ENCODE data around the gene IQCH. TPM values are rescaled to one million over a fixed set of nuclear protein-coding genes. Genes with fewer than 3 reads are reported as not detected.

IQCH gene
- total RNA-seq, 1 donor from 2014 or later: 6.9 TPM

- DNase-seq (ENCODE audit: low read depth): no peak
These were observed 241.0 kb downstream of the IQCH start for GRCh38 chr15:67495585-67495984.

DNA sequence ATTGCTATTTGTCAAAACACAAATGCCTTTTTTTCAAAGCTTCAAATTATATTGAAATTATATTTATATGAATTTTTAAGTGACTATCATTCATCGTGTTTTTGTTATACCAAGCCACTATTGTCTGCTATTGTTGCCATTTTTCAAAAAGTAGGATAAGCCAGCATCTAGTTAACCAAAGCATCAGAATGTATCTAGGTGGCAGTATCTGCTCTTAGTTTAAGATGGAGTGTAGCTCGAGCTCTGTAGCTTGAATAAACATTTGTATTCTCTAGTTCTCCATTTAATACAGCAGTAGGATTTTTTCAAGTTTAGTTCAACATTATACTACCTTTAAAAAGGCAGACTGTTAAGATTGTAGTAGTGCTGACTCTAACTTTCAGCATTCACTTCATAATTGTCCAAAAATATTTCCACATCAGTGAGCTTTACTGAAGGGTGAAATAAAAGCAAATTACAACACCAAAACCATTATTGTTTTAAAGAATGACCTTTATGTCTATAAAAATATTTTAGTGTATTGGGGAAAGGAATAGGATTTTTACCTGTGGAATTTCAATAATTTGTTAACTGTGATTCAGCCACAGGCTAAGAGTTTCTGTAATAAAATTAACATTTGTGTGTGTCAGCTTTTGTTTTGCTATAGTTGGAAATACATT is 246.7 kb downstream of the IQCH start:
- DNase-seq (ENCODE audit: low read depth): peak; percentile 36

DNA sequence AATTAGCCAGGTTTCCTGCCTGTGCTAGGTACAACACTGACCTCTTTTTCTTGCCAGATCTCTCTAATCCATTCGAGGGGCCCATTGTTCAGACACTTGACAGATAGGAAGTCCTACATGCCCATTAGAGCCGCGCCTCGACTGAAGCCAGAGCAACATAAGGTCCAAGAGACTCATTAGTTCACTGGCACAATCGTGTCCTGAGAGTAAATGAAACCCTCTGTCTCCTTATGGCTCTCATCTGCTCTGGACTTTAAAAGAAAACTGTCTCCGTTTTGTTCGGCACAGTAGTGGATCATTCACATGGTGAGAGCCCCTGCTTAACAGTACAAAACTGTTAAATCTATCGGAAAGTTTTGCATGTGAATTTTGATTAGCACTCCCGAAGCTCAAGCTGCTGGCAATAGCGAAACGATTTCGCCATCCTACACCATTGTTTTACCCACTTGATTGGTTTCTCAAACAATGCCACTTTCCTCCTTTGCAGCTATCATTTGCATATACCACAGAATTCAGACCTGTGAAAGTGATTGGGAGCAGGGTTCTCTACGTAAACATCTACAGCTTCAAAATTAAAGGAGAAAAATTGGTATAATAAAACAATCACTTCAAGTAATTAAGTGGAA is 247.4 kb downstream of the IQCH start:
- DNase-seq (ENCODE audit: low read depth): no peak

DNA sequence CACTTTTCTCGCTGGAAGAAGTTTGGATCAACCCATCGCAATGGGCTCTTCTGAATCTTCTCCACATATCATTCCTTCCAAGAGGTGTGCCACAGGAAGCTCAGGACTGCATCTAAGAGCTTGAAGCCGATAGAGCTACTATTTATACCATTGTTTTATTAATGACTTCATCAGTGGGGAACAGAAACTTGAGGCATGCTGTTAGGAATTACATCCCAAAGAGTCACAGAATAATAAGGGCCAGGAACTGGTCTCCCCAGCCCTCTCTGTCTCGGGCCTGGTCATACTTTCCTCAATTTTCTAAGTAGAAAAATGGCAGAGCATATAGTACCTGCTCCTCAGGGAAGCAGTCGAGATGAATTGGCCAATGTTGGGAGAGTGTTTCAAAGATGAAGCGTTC is 249.5 kb downstream of the IQCH start:
- peak; percentile 32 for DNase-seq (ENCODE audit: low read depth)

- DNase-seq (ENCODE audit: low read depth): peak; percentile 31
These were observed 250.2 kb downstream of the IQCH start for GRCh38 chr15:67504796-67505195.

- DNase-seq (ENCODE audit: low read depth): no peak
These were observed 251.3 kb downstream of the IQCH start for GRCh38 chr15:67505675-67506572.

GRCh38 chr15:67506775-67507747 is 252.5 kb downstream of the IQCH start:
- no peak for DNase-seq (ENCODE audit: low read depth)

DNA sequence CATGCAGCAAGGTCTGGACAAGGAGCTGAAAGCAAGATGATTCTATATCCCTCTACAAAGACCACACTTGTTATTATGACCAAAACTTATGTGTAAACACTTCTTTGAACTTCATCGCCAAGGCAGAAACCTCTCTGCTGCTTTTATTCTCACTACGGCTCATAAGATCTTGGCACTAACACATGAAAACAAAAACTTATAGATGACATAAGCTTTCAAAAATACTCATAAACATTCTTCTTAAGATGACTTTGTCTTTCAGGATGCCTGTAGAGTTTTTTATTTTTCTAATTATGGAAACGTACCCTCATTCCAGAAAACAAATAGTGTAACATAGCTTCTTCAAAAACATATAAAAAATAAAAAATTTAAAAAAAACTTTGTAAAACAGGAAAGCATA is 253.8 kb downstream of the IQCH start:
- DNase-seq (ENCODE audit: low read depth): no peak

GRCh38 chr15:67509918-67510317 is 255.3 kb downstream of the IQCH start:
- no peak for DNase-seq (ENCODE audit: low read depth)

GRCh38 chr15:67510597-67511190 is 256.1 kb downstream of the IQCH start:
- peak; percentile 50 for DNase-seq (ENCODE audit: low read depth)

GRCh38 chr15:67511606-67512005 is 257.0 kb downstream of the IQCH start:
- DNase-seq (ENCODE audit: low read depth): no peak

DNA sequence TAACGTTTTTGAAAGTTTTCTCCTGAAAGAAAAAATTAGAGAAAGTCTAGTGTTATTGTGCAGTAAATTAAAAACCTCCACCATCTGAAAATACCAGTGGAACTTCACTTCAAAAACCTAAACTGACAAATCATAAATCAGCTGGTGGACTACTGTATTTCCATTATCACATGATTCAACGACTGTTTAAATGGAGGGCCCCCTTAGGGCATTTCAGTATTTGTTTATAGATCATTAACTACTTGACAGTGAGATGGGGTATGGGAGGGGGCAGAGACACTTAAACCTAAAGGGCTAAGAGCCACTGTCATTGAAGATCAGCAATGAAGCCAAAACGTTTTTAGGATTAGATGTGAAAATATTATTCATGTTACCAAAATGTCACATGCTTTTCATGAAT is 257.6 kb downstream of the IQCH start:
- DNase-seq (ENCODE audit: low read depth): no peak

DNA sequence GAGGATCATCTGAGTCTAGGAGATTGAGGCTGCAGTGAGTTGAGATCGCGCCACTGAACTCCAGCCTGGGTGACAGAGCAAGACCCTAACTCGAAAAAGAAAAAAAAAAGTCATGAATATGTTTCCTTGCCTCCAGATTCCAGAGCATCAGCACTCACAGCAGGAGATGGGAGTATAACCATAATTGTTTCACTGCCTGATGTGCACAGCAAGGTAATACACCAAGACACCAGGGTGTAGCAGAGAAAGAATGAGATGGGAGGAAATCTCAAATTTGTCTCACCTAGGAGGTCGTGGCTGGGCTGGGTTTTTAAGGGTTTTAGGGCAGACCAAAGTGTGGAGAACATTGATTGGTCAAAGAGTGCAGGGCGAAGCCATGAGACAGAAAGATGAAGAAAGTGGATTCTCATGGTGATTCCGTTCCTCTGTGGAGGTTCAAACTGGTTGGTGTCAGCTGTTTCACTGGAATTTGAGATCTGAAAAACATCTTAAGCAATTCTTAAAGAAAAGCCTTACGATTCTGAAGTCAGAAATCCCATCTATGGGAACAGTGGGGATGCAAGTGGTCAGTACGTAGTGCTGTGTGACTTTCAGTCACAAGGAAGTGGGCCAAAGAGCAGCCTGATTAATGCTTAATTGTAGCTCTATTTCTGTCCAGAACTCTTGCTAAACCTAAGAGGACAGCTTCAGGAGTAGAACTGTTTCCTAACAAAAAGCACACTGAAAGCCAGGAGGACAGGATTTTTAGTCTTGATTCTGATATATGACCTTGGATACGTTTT is 258.5 kb downstream of the IQCH start:
- no peak for DNase-seq (ENCODE audit: low read depth)

DNA sequence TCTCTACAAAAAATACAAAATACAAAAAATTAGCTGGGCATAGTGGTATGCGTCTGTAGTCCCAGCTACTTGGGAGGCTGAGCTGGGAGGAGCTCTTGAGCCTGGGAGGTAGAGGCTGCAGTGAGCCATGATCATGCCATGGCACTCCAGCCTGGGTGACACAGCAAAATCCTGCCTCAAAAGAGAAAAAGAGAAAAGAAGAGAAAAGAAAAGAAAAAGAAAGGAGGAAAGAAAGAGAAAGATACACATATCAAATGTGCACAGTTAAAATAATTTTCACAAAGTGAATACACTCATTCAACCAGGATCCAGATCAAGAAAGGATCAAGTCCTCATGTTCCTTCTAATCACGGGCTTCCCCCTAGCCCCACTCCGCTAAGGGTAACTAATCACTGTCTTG is 260.5 kb downstream of the IQCH start:
- no peak for DNase-seq (ENCODE audit: low read depth)

- no peak for DNase-seq (ENCODE audit: low read depth)
These were observed 261.0 kb downstream of the IQCH start for GRCh38 chr15:67515557-67515956.

- DNase-seq (ENCODE audit: low read depth): no peak
These were observed 265.9 kb downstream of the IQCH start for GRCh38 chr15:67520321-67521028.

- peak; percentile 84 for DNase-seq (ENCODE audit: low read depth)
These were observed 266.6 kb downstream of the IQCH start, which contains the start of gene C15orf61 for GRCh38 chr15:67521029-67521782. TSS of gene C15orf61 (plus strand) at chr15:67521131. CDS start at chr15:67521249, 118 bp downstream.
